Daoy (cell line): ENCODE results near the gene TNFRSF25. TPM values are rescaled to one million over a fixed set of nuclear protein-coding genes. Genes with fewer than 3 reads are reported as not detected.
"Not testable (repeated sequence)": the region's sequence is repeated elsewhere in the genome, so short reads cannot be mapped to it uniquely, and the experiment has no call there.

Source experiments
- DNase-seq: peaks from one replicate; pipeline ENCODE4 v3.0.0-alpha.2; 2015; ENCODE audit warnings: low read depth
- total RNA-seq: library from RNA; depleted of rRNA; stranded (reverse); fragments of >200 nt; shearing (Covaris generic); gene quantifications from 2 replicates; pipeline ENCODE4 v1.2.3, GENCODE V29; 2014

TNFRSF25 gene
- total RNA-seq, 1 experiment from 2014 or later, result 3.5 TPM

GRCh38 chr1:6468729-6469461 lies 2.9 kb upstream of the TNFRSF25 start:
- DNase-seq, result no peak

GRCh38 chr1:6467744-6468688 lies 2.0 kb upstream of the TNFRSF25 start:
- DNase-seq, result no peak

GRCh38 chr1:6467224-6467623 lies 1.3 kb upstream of the TNFRSF25 start:
- DNase-seq, result no peak

GRCh38 chr1:6466751-6467150 lies 778 bp upstream of the TNFRSF25 start:
- DNase-seq, result no peak

DNA sequence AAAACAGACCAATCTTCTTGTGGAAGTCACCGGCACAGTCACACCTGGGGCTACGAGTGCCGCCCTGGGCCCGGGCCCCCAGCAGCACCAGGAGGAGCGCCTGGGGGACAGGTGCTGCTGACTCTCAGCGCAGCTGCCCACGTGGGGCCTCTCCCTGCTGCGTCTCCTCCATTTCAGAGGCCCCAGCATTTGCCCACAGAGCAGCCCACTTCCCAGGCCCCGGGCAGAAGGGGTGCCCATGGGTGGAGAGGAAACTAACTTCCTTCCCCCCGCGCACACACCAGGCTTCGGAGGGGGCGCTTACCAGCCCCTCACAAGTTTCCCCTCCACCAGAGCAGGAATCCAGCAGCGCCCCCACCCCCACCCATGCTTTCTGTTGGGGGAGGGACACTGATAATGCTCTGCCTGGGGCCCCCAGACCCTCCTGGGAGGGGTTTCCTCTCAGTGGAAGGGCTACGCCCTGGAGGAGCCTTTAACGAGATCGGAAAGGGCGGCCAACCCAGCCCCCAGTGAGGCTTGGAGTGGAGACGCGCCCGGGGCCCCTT lies 440 bp downstream of the TNFRSF25 start:
- DNase-seq, result no peak

GRCh38 chr1:6464915-6465314 lies 1.1 kb downstream of the TNFRSF25 start:
- DNase-seq, result no peak

- peak; percentile 43 for DNase-seq
These were observed 1.5 kb downstream of the TNFRSF25 start for GRCh38 chr1:6464514-6464836.

DNA sequence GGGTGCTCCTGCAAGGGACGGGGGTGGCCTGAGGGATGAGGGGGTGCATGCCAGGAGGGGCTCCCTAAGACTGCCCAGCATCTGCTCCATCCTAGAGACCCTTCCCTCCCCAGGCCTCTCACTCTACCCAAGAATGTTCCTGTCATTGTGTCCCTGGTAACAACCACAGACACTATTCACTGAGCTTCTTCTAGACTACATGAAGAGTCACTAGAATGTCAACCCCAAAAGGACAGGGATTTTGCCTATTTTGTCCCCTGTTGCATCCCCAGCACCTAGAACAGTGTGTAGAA lies 2.9 kb downstream of the TNFRSF25 start:
- DNase-seq, result no peak

GRCh38 chr1:6462412-6463119 lies 3.4 kb downstream of the TNFRSF25 start:
- DNase-seq, result no peak

- no peak for DNase-seq
These were observed 4.2 kb downstream of the TNFRSF25 start for GRCh38 chr1:6461538-6462411.

DNA sequence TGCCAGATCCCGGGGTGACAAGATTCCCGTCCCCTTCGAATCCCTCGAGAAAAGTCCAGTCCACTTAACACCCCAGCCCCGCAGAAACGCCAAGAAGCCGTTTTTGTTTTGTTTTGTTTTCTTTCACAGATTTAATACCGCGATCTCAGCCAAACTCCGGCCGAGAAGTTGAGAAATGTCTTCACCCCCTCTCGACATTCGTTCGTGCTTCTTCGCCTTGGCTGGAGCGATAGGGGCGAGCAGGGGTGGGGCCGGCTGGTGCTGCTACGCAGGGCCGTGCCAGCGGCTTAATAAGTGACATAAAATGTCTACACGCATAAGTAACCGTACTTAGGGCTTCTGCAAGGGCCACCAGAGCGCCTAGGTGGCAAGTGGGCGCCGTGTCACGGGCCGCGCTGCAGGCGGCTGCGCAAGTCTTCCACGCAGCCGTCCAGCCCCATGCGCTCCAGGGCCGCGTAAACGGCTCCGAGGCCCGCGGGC lies 4.9 kb downstream of the TNFRSF25 start:
- no peak for DNase-seq

DNA sequence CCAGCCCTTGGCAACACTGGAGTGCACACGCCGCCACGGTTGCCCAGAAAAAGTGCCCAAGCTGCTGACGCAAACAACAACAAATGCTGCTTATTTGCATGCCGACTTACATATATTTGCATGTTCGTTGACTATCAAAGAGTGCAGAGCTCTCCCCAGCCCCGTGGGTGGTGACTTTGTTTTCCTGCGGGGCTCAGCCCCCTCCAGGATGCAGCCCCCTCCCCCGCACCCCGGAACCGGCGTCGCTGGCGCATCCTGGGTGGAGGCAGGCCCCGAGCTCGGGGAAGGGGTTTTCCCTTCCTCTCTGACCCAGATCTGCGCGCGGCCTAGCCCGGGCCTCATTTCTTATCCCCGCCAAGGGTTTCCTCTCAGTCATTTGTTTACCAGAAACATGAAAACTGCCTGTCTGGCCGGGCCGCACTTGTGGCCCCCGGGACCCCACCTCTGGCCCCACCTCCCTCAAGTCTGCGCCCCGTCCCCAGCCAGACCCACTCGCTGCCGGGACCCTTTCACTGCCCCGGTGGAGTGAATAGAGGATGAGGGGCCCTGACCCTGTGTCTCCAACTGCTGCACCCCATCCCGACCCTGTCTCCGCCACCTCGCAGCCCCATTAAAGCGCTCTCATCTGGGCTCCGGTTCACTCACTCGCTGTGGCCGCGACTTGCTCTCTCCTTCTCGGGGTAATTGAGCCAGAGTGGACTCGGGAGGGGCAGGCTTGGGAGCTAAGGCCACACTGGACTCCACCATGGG lies 5.5 kb downstream of the TNFRSF25 start:
- DNase-seq, result no peak

- DNase-seq, result no peak
These were observed 6.1 kb downstream of the TNFRSF25 start for GRCh38 chr1:6459850-6460265.

GRCh38 chr1:6456800-6457466 lies 9.0 kb downstream of the TNFRSF25 start:
- DNase-seq, result no peak

DNA sequence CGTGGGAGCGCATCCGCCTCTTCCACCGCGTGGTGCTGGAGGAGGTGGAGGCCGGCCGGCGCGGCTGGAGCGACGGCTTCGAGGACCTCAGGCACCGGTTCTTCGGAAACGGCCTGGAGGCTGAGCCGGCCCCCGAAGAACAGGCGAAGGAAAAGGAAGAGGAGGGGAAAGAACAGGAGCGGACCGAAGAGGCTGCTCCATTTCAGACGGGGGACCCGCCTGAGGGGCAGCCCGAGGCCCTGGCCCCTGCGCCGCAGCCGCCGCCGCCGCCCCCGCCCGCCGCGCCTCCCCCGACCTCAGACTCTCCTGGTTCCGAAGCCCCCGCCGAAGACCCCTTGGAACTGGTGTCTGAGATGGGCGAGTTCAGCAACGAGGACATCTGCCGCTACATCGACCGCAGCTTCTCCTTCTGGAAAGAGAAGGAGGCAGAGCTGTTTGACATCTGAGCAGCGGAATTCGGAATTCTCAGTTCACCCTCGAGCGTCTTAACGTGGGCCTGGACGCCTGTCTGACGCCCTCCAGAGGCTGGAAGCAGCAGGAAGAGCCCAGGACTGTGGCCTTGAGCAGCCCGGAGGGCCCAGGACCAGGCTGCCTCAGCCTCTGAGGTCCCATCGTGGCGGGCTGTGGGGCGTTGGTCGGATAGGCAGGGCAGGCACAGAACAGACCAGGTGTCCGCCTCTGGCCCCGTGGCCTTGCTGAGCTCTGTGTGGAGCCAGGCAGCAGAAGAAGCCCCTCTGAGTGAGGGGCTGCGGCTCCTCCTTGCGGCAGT lies 10.0 kb downstream of the TNFRSF25 start:
- DNase-seq, result not testable (repeated sequence)

- peak; percentile 48 for DNase-seq
These were observed 10.9 kb downstream of the TNFRSF25 start for GRCh38 chr1:6454856-6455751.

GRCh38 chr1:6453895-6454855 lies 11.8 kb downstream of the TNFRSF25 start:
- DNase-seq, result peak; percentile 41
